GM23338 (cell line): ENCODE results near the gene SEZ6. TPM values are rescaled to one million over a fixed set of nuclear protein-coding genes. Genes with fewer than 3 reads are reported as not detected.

ENCODE experiments used
- ATAC-seq: fragments of 200-7000 bp; cut with Tn5 transposase; 3 replicates; pipeline ENCODE4 v1.9.1; 2020
- DNase-seq: peaks from one replicate; pipeline ENCODE4 v3.0.0-alpha.2; 2015; ENCODE audit warnings: low spot score
- H2AFZ ChIP-seq: fragments of 200-600 bp; sonication (generic); 2 replicates; pipeline ENCODE4 v1.8.0; 2016; ENCODE audit warnings: antibody characterized with exemption, mild to moderate bottlenecking, moderate library complexity
- H3F3A ChIP-seq: fragments of 200-600 bp; sonication (generic); replicated peaks from 2 replicates; pipeline ENCODE4 v1.8.0; 2017; ENCODE audit warnings: antibody characterized with exemption, mixed run types, low read depth
- H3K27ac ChIP-seq: fragments of 200-600 bp; sonication (generic); 2 replicates; pipeline ENCODE4 v1.6.1; 2016; ENCODE audit warnings: low read depth
- H3K27me3 ChIP-seq: fragments of 200-600 bp; sonication (generic); 2 replicates; pipeline ENCODE4 v1.8.0; 2016; ENCODE audit warnings: mild to moderate bottlenecking, mixed run types, moderate library complexity; ENCODE audit not compliant: insufficient read depth
- H3K36me3 ChIP-seq: fragments of 200-600 bp; sonication (generic); 2 replicates; pipeline ENCODE4 v1.8.0; 2016; ENCODE audit warnings: mild to moderate bottlenecking; ENCODE audit not compliant: insufficient read depth
- H3K4me1 ChIP-seq: fragments of 200-600 bp; sonication (generic); 2 replicates; pipeline ENCODE4 v1.8.0; 2016; ENCODE audit warnings: mild to moderate bottlenecking, moderate library complexity; ENCODE audit not compliant: insufficient read depth
- H3K4me2 ChIP-seq: fragments of 200-600 bp; sonication (generic); 2 replicates; pipeline ENCODE4 v1.7.1; 2017; ENCODE audit warnings: mixed run types
- H3K4me3 ChIP-seq: fragments of 200-600 bp; sonication (generic); 2 replicates; pipeline ENCODE4 v1.6.1; 2016; ENCODE audit warnings: mixed run types
- H3K79me2 ChIP-seq: fragments of 200-600 bp; sonication (generic); replicated peaks from 2 replicates; pipeline ENCODE4 v1.8.0; 2017; ENCODE audit warnings: mild to moderate bottlenecking; ENCODE audit not compliant: insufficient read depth
- H3K9me2 ChIP-seq: fragments of 200-600 bp; sonication (generic); 2 replicates; pipeline ENCODE4 v1.8.0; 2017; ENCODE audit not compliant: insufficient read depth
- H4K20me1 ChIP-seq: fragments of 200-600 bp; sonication (generic); replicated peaks from 2 replicates; pipeline ENCODE4 v1.8.0; 2017; ENCODE audit warnings: mild to moderate bottlenecking; ENCODE audit not compliant: insufficient read depth
- H3K27ac Mint-ChIP-seq: 2 replicates; pipeline ENCODE4 v1.8.0; 2020; ENCODE audit warnings: inconsistent platforms, mild to moderate bottlenecking, moderate library complexity, mixed read lengths
- H3K27me3 Mint-ChIP-seq: 3 replicates; pipeline ENCODE4 v1.8.0; 2022; ENCODE audit warnings: low read depth, mild to moderate bottlenecking, moderate library complexity, mixed read lengths, inconsistent platforms; ENCODE audit not compliant: insufficient read depth, poor library complexity
- H3K36me3 Mint-ChIP-seq: 3 replicates; pipeline ENCODE4 v1.8.0; 2021; ENCODE audit warnings: low read depth, mild to moderate bottlenecking, inconsistent platforms, moderate library complexity, mixed read lengths
- H3K4me1 Mint-ChIP-seq: 3 replicates; pipeline ENCODE4 v1.8.0; 2020; ENCODE audit warnings: mild to moderate bottlenecking, inconsistent platforms, mixed read lengths
- H3K4me3 Mint-ChIP-seq: 3 replicates; pipeline ENCODE4 v1.8.0; 2021; ENCODE audit warnings: moderate library complexity, mild to moderate bottlenecking, inconsistent platforms, mixed read lengths
- H3K9me3 Mint-ChIP-seq: 3 replicates; pipeline ENCODE4 v1.8.0; 2020; ENCODE audit warnings: moderate library complexity, mild to moderate bottlenecking, inconsistent platforms, mixed read lengths
- CREB1 ChIP-seq: fragments of 250-450 bp; sonication (Bioruptor Pico); IDR thresholded peaks from 2 replicates; pipeline ENCODE4 v1.5.0; 2020; ENCODE audit warnings: low read depth, mild to moderate bottlenecking, moderate library complexity
- CTCF ChIP-seq, 2 experiments: fragments of 200-600 bp in 1 of 2; sonication (generic) in 1 of 2; conservative IDR thresholded peaks; 2 replicates each; pipeline versions ENCODE4 v1.5.1 to v1.6.1; 2016 to 2017; ENCODE audit warnings: antibody characterized with exemption in 2 of 2, low read depth in 2 of 2, mild to moderate bottlenecking in 2 of 2, moderate library complexity in 1 of 2
- ETS1 ChIP-seq: IDR thresholded peaks from 2 replicates; pipeline ENCODE4 v1.6.1; 2016; ENCODE audit warnings: antibody characterized with exemption
- EZH2 ChIP-seq: fragments of 200-600 bp; sonication (generic); IDR thresholded peaks from one replicate; pipeline ENCODE4 v1.8.0; 2017; ENCODE audit warnings: antibody characterized with exemption, mild to moderate bottlenecking, low read depth; ENCODE audit not compliant: unreplicated experiment
- EZH2phosphoT487 ChIP-seq: fragments of 200-600 bp; sonication (generic); IDR thresholded peaks from one replicate; pipeline ENCODE4 v1.8.1; 2018; ENCODE audit warnings: antibody characterized with exemption; ENCODE audit not compliant: unreplicated experiment
- JUNB ChIP-seq: IDR thresholded peaks from one replicate; pipeline ENCODE4 v1.6.1; 2016; ENCODE audit warnings: antibody characterized with exemption; ENCODE audit not compliant: unreplicated experiment
- NANOG ChIP-seq: IDR thresholded peaks from 2 replicates; pipeline ENCODE4 v1.6.1; 2016; ENCODE audit warnings: antibody characterized with exemption, borderline replicate concordance
- POLR2AphosphoS5 ChIP-seq: IDR thresholded peaks from 2 replicates; pipeline ENCODE4 v1.6.1; 2016; ENCODE audit warnings: antibody characterized with exemption, low read depth
- REST ChIP-seq: IDR thresholded peaks from one replicate; pipeline ENCODE4 v1.6.1; 2018; ENCODE audit warnings: antibody characterized with exemption; ENCODE audit not compliant: unreplicated experiment
- STAT1 ChIP-seq: IDR thresholded peaks from one replicate; pipeline ENCODE4 v1.6.1; 2016; ENCODE audit warnings: antibody characterized with exemption; ENCODE audit not compliant: unreplicated experiment
- ZNF114 ChIP-seq: fragments of 250-450 bp; sonication (Bioruptor Pico); IDR thresholded peaks from 2 replicates; pipeline ENCODE4 v1.5.0; 2020; ENCODE audit warnings: mild to moderate bottlenecking, moderate library complexity
- ZNF331 ChIP-seq: fragments of 250-450 bp; sonication (Bioruptor Pico); IDR thresholded peaks from 2 replicates; pipeline ENCODE4 v1.5.0; 2020; ENCODE audit warnings: low read depth, mild to moderate bottlenecking, moderate library complexity
- ZNF462 ChIP-seq: fragments of 250-450 bp; sonication (Bioruptor Pico); IDR thresholded peaks from 2 replicates; pipeline ENCODE4 v1.5.0; 2020; ENCODE audit warnings: mild to moderate bottlenecking, moderate library complexity
- polyA plus RNA-seq: library from polyadenylated mRNA; unstranded; fragments of >200 nt; fragmentation: Nextera tagmentation; extraction: Ambion mirVana; gene quantifications from 2 replicates; pipeline ENCODE4 v1.2.1, GENCODE V29; 2016
- total RNA-seq: library from RNA; depleted of rRNA; stranded (reverse); fragments of >200 nt; shearing (Covaris generic); gene quantifications from 2 replicates; pipeline ENCODE4 v1.2.3, GENCODE V29; 2014

SEZ6 gene
- total and polyA plus RNA-seq, 2 experiments from 2014 or later = 1.0 to 6.5 TPM

GRCh38 chr17:28918295-28918694, 87.5 kb downstream of the SEZ6 start:
- Histone ChIP-seq H3K36me3 (peaks cover 81% of the 10 kb centered on the region), H3F3A (peaks cover 66% of the 10 kb centered on the region), H3K4me2 (no peak overlapping the region), H3K27ac (0 out of 2 replicates have a peak overlapping the region, but pooled peaks have one; percentile 55), H4K20me1 (peaks cover 23% of the 10 kb centered on the region), H3K79me2 (peaks cover 23% of the 10 kb centered on the region), H2AFZ (no peak overlapping the region), H3K4me3 (no peak overlapping the region), H3K27me3 (no peaks in the 10 kb centered on the region), H3K9me2 (no peaks in the 10 kb centered on the region), H3K4me1 (no peaks in the 10 kb centered on the region)
- no peak overlapping the region for H3K4me3 Mint-ChIP-seq
- no peak for DNase-seq
- peaks cover 95% of the 10 kb centered on the region for H3K36me3 Mint-ChIP-seq
- peaks cover 3% of the 10 kb centered on the region for H3K27me3 Mint-ChIP-seq
- no peak overlapping the region for H3K27ac Mint-ChIP-seq
- no peak for ATAC-seq
- no peaks in the 10 kb centered on the region for H3K9me3 Mint-ChIP-seq
- H3K4me1 Mint-ChIP-seq = no peaks in the 10 kb centered on the region
- TF ChIP-seq CREB1 (CRISPR knock-in tag) (no peak), EZH2phosphoT487 (no peak), STAT1 (no peak), REST (no peak), POLR2AphosphoS5 (no peak), NANOG (no peak), ZNF331 (CRISPR knock-in tag) (no peak), ZNF462 (CRISPR knock-in tag) (no peak), ETS1 (no peak), EZH2 (no peak), CTCF (conservative IDR thresholded peaks at IDR 0.05; ENCODE audit: low read depth in 2 of 2) (no peak), ZNF114 (no peak), JUNB (no peak)
